Left hindlimb (tissue), 1 donor: Measurements from ENCODE around the gene DHRS12.

ENCODE experiments used
- DNase-seq: peaks from one replicate; pipeline ENCODE4 v3.0.0-alpha.2; 2018

Gene DHRS12

DNA sequence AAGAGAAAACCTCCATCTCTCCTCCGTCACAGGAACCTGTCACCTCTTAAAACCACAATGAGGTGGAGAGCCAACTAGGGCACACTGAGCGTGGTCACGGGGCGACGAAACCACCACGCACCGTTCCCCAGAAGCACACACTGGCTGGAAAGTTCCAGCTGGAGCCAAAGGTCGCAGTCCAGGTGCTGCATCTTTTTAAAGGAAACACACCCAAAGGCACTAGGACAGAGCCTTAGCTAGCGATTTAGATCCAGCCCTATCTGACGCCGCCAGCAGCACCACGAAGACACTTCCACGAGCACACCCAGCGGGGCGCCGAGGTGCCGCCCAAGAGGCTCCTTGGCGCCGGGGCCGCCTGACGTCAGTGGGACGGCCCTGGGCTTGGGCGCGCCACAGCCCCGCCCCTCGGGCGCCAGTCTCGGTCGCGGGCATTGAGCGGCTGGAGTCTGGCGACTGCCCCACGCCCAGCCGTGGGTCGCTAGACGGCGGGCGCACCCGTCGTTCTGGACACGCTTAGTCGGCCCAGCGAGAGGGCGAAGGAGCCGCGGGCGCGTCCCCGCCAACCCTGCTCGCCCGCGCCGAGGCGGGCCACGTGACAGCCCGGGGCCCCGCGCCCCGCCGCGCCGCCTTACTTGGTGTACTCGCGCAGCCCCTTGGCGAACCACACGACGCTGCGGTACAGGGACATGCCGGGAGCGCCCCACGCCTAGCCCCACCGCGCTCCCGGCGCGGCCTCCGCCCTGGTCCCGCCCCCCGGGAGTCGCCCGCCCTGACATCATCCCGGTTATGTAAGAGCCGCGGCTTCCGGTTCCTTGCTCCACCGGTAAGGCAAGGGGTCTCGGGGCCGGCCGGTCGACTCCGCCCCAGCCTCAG, at the start of gene DHRS12:
Gene DHRS12, minus strand, starts transcription at position 742 of the 873 bp plus-strand sequence. CDS start 4,504 bp downstream, outside the sequence.
- DNase-seq, result peak; percentile 92

- no peak for DNase-seq
Observed at GRCh38 chr13:51849145-51850101, 45.5 kb upstream of the DHRS12 start.

- DNase-seq, result no peak
Observed at GRCh38 chr13:51848674-51849073, 44.7 kb upstream of the DHRS12 start.

DNA sequence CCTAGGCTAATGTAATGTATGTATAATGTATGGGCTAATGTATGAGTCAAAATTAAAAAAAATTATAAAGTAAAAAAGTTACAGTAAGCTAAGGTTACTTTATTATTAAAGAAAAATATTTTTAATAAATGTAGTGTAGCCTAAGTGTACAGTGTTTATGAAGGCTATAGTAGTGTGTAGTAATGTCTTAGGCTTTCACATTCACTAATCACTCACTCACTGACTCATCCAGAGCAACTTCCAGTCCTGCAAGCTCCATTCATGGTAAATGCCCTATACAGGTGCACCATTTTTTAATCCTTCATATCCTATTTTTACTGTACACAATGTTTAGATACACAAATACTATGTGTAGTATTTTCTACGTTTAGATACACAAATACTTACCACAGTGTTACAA, 42.8 kb upstream of the DHRS12 start:
- no peak for DNase-seq

DNA sequence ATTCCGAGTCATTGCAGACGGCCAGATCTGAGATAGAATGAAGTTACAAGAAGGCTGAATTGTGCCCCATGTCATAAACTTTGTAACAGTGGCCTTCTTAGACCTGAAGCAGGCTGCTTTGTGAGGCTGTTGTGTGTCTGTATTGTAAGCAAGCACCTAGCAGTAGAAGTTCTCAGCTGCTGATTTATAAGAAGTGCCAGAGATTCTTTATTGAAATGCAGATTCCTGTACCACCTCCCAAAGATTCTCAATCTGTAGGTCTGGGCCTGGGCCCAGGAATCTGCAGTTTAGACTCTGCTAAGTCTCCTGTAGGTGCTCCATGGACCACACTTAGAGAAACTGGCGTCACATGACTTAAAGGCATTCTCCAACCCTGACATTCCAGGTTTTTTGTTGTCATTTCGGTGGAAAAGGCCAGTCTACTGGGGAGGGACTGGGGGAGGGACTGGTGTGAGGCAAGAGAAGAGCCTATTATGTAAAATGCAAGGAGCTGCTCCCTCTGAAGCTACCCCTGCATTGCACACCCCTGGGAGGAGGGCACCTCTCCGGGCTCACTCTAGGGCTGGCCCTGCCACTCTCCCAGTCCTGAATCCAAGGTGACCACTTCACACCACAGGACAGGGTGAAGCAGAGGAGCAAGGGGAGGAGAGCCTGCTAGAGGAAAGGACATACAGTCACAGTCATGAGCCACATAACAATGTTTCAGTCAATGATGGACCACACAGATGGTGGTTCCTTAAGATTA, 41.8 kb upstream of the DHRS12 start:
- DNase-seq, result no peak

DNA sequence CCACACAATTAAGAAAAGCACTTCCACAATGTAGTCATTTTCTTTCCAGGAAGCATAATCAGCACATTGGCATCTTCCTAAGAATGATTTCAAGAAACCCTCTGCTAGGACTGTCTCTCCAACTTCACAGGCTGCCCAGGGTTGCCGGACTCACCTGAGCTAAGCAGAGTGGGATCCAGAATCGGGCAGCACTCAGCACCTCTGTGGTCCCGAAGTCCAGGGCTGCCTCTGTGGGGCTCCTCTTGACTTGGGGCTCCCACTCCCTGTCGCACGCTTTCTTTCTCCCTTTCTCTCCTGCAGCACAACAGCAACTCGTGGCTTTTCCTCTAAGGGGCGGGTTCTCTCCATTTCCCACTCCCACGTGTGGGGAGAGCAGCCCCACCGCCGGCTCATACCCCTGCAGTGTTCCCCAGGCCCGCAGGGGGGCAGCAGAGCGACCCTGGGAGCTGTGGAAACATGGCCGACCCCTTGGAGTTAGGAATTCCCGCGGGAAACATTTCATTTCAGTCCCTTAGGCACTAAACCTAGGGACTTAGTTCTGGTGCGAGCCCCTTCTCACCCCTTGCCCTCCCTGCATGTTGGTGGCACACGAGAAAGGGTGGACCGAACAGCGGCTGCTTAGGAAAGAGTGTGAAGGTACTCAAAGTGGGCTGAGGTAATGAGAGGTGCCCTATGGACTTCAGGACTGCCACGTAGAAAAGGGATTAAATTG, 41.1 kb upstream of the DHRS12 start, which contains the start of gene TMEM272:
Gene TMEM272, minus strand, starts transcription at position 316 of the 712 bp plus-strand sequence. CDS start 6,647 bp downstream, outside the sequence.
- no peak for DNase-seq

DNA sequence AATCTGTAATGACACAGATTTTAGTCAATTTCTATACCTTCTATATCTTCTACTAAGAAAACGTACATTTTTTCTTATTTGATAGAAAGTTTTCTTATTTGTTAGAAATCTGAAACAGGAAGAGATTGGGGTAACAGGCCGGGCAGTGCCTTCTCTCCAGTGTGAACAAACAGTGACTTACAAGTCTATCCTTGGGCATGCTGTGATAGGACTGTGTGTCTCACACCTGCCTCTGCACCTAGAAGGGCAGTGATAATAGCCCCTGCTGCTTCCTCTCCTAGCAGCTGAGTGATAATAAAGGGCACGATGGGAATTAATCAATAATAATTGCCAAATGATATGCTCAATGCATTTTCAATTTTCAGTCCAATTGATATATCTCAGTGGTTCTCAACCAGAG, 39.6 kb upstream of the DHRS12 start:
- no peak for DNase-seq

DNA sequence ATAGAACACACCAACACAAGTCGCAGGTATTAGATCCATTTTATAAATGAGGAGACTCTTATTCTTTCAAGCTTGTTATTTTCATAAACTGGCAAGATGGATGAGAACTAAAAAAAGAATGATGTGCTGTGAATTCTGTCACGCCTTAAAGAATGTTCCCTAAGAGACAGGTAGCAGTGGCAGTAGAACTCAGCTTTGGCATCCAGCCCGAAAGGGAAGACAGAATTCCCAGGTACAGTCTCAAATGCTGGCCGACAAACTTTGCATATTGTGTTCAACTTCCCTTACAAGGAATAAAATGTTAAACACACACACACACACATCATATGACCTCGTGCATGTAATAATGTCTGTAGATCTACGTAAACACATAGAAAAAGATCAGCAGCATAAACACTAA, 37.8 kb upstream of the DHRS12 start:
- no peak for DNase-seq

DNA sequence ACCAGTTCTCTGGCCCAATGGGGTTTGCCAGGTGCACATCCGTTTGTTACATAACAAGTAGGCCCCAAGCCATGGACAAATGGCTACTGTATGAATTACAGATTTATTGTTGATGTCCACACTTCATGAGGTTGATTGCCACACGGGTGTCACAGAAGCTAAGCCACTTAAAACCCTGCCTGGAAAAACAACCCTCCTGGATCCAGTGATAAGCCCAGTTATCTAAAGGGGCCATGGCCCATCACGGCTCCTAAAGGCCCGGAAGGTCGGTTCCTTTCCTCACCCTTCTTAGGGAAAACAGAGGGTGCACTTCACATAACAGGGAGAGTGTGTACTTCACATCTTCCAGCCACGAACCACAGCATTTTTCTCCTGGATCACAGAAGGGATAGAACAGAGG, 37.0 kb upstream of the DHRS12 start:
- DNase-seq, result no peak

GRCh38 chr13:51839711-51840540, 36.0 kb upstream of the DHRS12 start:
- DNase-seq, result no peak

GRCh38 chr13:51838240-51838846, 34.4 kb upstream of the DHRS12 start:
- no peak for DNase-seq

DNA sequence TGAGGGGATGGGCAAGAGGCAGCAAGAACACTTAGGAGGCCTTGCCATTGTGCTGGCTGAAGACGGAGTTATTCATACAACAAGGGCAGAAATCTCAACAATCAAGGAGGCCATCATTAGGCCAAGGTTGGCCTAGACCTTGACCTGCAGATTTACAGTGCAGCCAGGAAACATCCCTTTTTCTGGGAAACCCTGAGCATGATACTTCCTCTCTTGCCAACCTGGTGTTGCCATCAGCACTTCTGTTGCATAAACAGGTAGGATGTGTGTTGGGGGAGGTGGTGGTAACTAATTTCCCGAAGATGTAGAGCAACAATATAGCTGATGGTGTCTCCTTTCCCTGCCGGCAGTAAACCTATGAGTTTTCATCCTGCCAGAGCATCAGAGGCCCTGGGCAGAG, 33.1 kb upstream of the DHRS12 start:
- no peak for DNase-seq

DNA sequence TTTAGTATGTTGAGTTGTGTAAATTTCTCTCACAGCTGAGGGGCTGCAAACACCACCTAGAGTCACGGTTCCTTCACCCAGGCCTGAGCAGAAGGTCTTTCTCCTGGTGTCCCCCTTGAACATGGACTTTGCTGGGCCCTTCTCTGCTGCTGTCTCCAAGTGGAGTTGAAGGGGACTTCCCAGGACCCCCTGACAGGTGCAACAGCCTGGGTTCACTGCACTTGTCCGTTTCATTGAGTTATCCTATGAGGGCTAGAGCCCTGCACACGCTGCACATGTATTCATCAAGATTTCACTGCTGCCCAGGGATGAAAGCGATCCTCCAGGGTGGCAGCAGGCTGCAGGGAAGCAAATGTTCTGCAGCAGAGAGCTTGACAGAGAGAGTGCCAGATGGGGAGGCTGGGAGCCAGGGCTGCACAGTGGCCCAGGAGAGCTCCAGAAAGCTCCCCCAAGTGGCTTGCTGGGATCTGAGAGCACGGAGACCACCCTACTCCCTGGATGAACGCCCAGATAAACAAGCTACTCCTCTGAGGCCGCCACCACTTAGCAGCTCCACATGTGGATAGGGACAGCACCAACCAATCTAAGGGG, 30.7 kb upstream of the DHRS12 start:
- no peak for DNase-seq

- no peak for DNase-seq
Observed at GRCh38 chr13:51833980-51834379, 30.0 kb upstream of the DHRS12 start.

GRCh38 chr13:51832471-51833152, 28.6 kb upstream of the DHRS12 start:
- no peak for DNase-seq

- DNase-seq, result no peak
Observed at GRCh38 chr13:51831519-51831918, 27.6 kb upstream of the DHRS12 start.

GRCh38 chr13:51829568-51829899, 25.6 kb upstream of the DHRS12 start:
- no peak for DNase-seq

DNA sequence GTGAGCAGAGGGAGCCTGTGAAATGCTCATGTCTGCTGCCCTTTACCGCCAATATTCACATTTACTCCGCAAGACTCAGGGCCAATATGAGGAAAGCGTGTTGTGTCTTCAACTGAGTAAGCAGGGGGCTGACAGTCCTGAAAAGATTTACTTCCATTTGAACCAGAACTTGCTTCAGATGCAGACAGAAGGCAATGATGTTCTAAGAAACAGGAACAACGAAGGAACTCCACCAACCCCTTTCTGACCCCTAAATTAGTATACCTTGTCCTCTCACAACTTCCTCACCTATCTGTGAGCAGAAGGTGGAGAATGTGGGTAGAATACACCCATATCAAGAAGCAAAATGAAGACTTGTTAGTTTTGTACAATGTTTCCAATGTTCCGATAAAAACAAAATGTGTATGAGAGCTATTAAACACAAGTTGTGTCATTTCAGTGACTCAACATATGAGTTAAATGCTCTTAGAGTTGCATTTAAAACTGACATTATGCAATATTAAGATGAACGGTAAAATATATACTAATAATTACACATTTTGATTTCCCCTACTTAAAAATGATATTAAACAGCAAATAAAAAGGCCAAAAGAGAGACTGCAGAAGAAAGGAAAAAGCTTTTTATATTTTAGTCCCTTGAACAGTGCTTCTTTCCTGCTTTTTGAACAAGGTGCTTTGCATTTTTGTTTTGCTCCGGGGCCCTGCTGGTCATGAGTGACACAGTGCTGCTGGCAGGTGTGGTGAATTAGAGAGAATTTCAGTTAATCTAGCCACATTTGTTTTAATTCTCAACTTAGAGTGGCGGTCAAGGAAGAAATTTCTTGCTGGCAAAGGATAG, 25.0 kb upstream of the DHRS12 start:
- no peak for DNase-seq

DNA sequence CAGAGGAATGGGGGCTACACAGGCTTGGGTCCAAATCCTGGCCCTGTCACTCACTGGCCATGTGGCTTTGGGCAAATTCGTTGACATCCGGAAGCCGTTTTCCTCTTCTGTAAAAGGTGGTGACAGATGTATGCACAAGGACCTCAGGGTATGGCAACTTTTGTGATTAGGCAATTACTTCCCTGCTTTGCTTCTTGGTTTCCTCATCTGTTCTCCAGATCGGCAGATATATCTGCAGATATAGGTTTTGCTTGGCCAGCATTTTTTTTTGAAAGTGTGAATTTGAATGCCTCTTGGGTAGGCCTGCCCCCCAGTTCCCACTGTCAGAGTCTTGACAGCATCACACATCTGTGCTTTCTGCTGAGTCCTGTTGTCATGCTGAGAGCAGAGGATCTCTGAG, 23.3 kb upstream of the DHRS12 start:
- DNase-seq, result no peak
